WTC11 (cell line): ENCODE measurements around the gene KLC3.

Source experiments
- CTCF ChIP-seq: fragments of 200-600 bp; IDR thresholded peaks from 2 replicates; pipeline ENCODE4 v1.8.0; 2022; ENCODE audit warnings: antibody characterized with exemption
- IRF1 ChIP-seq: sonication (generic); formaldehyde crosslinking; IDR thresholded peaks from 2 replicates; pipeline ENCODE4 v1.8.0; 2023; ENCODE audit warnings: missing genetic modification reagents

- TF ChIP-seq IRF1 (CRISPR knock-in tag) (no peak), CTCF (no peak)
These were observed 16.1 kb upstream of the KLC3 start for GRCh38 chr19:45324349-45324907.
